Fibroblast of lung (primary cell): ENCODE data around the gene AMBP. TPM values are rescaled to one million over a fixed set of nuclear protein-coding genes. Genes with fewer than 3 reads are reported as not detected.

Experiments
- DNase-seq, 2 donors: peaks; one replicate each; pipeline versions ENCODE4 v3.0.0 to v3.0.0-alpha.2; 2010; ENCODE audit warnings: low read depth in 2 of 2
- H2AFZ ChIP-seq: 2 replicates; pipeline ENCODE4 v1.5.1; 2012; ENCODE audit warnings: low read length, control low read depth, inconsistent platforms
- H3K27ac ChIP-seq: 2 replicates; pipeline ENCODE4 v1.5.1; 2011; ENCODE audit warnings: low read length, control low read depth; ENCODE audit not compliant: insufficient read depth
- H3K27me3 ChIP-seq: 2 replicates; pipeline ENCODE4 v1.5.1; 2011; ENCODE audit warnings: mild to moderate bottlenecking, low read length; ENCODE audit not compliant: control insufficient read depth, insufficient read depth
- H3K36me3 ChIP-seq: 2 replicates; pipeline ENCODE4 v1.5.1; 2011; ENCODE audit warnings: low read length; ENCODE audit not compliant: control insufficient read depth, insufficient read depth
- H3K4me1 ChIP-seq: 2 replicates; pipeline ENCODE4 v1.5.1; 2011; ENCODE audit warnings: low read length; ENCODE audit not compliant: control insufficient read depth, insufficient read depth; ENCODE audit errors: extremely low read depth
- H3K4me2 ChIP-seq: 2 replicates; pipeline ENCODE4 v1.5.1; 2011; ENCODE audit warnings: low read length, control low read depth; ENCODE audit not compliant: insufficient read depth; ENCODE audit errors: extremely low read depth
- H3K4me3 ChIP-seq, 4 experiments: fragments of 200-600 bp in 1 of 4; sonication (generic) in 1 of 4; replicated peaks in 1 of 4; 2 replicates each; pipeline ENCODE4 v1.5.1; 2011 to 2016; ENCODE audit warnings: low read length in 4 of 4, low read depth in 3 of 4, mild to moderate bottlenecking in 3 of 4, control low read depth in 2 of 4, inconsistent platforms in 1 of 4, mixed read lengths in 1 of 4; ENCODE audit not compliant: insufficient read depth in 1 of 4; ENCODE audit errors: control extremely low read depth in 1 of 4
- H3K79me2 ChIP-seq: 2 replicates; pipeline ENCODE4 v1.5.1; 2012; ENCODE audit warnings: mild to moderate bottlenecking, low read length, inconsistent platforms; ENCODE audit not compliant: control insufficient read depth, insufficient read depth
- H3K9ac ChIP-seq: 2 replicates; pipeline ENCODE4 v1.5.1; 2011; ENCODE audit warnings: mild to moderate bottlenecking, low read length, control low read depth; ENCODE audit not compliant: insufficient read depth
- H3K9me3 ChIP-seq: 2 replicates; pipeline ENCODE4 v1.5.1; 2012; ENCODE audit warnings: low read depth, low read length; ENCODE audit not compliant: control insufficient read depth, insufficient read depth
- H4K20me1 ChIP-seq: 2 replicates; pipeline ENCODE4 v1.5.1; 2011; ENCODE audit warnings: low read length; ENCODE audit not compliant: control insufficient read depth, insufficient read depth; ENCODE audit errors: extremely low read depth
- EZH2 ChIP-seq: IDR thresholded peaks from 2 replicates; pipeline ENCODE4 v1.5.1; 2012; ENCODE audit warnings: low read length, control low read depth, mild to moderate bottlenecking; ENCODE audit errors: missing control alignments
- polyA plus RNA-seq, 2 donors: library from polyadenylated mRNA; depleted of rRNA in 1 of 2; stranded (reverse) in 1 of 2; unstranded in 1 of 2; fragments of >200 nt; gene quantifications; 2 replicates each; pipeline ENCODE4 v1.2.1, GENCODE V29; 2011 to 2012; ENCODE audit warnings: missing spikeins in 1 of 2
- total RNA-seq: library from RNA; depleted of rRNA; stranded (reverse); fragments of >200 nt; gene quantifications from 2 replicates; pipeline ENCODE4 v1.2.1, GENCODE V29; 2014
- TF ChIP-seq, protein P1 (sequence below), 2 donors: IDR thresholded peaks in 1 of 2; conservative IDR thresholded peaks in 1 of 2; 1 replicate in 1 of 2; 2 replicates in 1 of 2; pipeline ENCODE4 v1.5.1; 2011 to 2012; ENCODE audit warnings: low read length in 2 of 2, control low read depth in 1 of 2, inconsistent platforms in 1 of 2, low read depth in 1 of 2, mild to moderate bottlenecking in 1 of 2

The AMBP gene
- total and polyA plus RNA-seq, 2 donors (not counting 1 experiment from before 2014, with no cell fraction given): 0.07 to 0.17 TPM

DNA sequence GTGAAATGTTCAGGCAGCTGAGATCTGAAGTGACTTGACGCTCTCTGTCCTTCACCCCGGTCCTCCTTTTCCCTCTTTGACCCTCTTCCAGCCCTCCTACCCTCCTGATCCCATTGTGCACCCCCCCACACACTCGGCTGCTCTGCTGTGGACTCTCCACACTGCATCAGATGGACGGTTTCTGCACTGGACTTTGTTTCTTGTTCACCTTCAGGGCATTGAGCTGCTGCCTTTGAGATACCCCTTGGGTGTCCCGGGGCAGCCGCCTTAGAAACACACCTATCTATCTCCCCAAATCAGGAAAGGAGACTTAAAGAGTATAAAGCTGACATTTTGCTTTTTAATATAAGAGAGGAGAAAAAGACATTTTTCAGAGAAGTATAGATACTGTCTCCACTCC lies 27.5 kb downstream of the AMBP start:
- H3K4me1 ChIP-seq: no peaks in the 10 kb centered on the region
- no peak overlapping the region for H2AFZ ChIP-seq
- DNase-seq: no peak
- no peaks in the 10 kb centered on the region for H3K9me3 ChIP-seq
- H3K27me3 ChIP-seq: no peaks in the 10 kb centered on the region
- no peak overlapping the region for H3K4me2 ChIP-seq
- H3K9ac ChIP-seq: no peak overlapping the region
- H4K20me1 ChIP-seq: no peaks in the 10 kb centered on the region
- TF ChIP-seq, protein P1, sequence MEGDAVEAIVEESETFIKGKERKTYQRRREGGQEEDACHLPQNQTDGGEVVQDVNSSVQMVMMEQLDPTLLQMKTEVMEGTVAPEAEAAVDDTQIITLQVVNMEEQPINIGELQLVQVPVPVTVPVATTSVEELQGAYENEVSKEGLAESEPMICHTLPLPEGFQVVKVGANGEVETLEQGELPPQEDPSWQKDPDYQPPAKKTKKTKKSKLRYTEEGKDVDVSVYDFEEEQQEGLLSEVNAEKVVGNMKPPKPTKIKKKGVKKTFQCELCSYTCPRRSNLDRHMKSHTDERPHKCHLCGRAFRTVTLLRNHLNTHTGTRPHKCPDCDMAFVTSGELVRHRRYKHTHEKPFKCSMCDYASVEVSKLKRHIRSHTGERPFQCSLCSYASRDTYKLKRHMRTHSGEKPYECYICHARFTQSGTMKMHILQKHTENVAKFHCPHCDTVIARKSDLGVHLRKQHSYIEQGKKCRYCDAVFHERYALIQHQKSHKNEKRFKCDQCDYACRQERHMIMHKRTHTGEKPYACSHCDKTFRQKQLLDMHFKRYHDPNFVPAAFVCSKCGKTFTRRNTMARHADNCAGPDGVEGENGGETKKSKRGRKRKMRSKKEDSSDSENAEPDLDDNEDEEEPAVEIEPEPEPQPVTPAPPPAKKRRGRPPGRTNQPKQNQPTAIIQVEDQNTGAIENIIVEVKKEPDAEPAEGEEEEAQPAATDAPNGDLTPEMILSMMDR (conservative IDR thresholded peaks at IDR 0.05 in 1 of 2, IDR thresholded peaks at IDR 0.05 in 1 of 2; ENCODE audit: low read depth in 1 of 2, low read length in 2 of 2): no peak
- no peak for TF ChIP-seq EZH2
- no peaks in the 10 kb centered on the region for H3K79me2 ChIP-seq
- peaks cover 25% of the 10 kb centered on the region for H3K36me3 ChIP-seq
- no peak overlapping the region for H3K27ac ChIP-seq
- no peak overlapping the region for H3K4me3 ChIP-seq

DNA sequence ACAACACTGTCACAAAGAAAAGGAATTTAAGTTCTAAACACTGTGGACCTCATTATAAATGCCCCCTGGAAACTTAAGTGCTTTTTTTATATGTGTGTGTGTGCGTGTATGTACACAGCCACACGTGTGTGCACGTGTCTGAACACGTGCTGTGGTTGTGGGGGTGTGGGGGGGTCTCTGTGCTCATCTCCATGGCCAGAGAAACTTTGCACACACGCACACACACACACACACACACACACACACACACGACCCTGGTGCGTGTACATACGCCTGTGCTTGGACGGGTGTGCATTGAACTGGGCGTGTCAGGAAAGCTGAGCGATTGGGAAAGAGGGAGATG lies 27.9 kb downstream of the AMBP start:
- H3K79me2 ChIP-seq: no peaks in the 10 kb centered on the region
- no peak overlapping the region for H3K9ac ChIP-seq
- no peaks in the 10 kb centered on the region for H3K9me3 ChIP-seq
- H3K4me1 ChIP-seq: no peaks in the 10 kb centered on the region
- DNase-seq: no peak
- H2AFZ ChIP-seq: no peak overlapping the region
- H3K27ac ChIP-seq: no peak overlapping the region
- TF ChIP-seq EZH2: no peak
- TF ChIP-seq, protein P1 (conservative IDR thresholded peaks at IDR 0.05 in 1 of 2, IDR thresholded peaks at IDR 0.05 in 1 of 2; ENCODE audit: low read depth in 1 of 2, low read length in 2 of 2): no peak
- no peaks in the 10 kb centered on the region for H4K20me1 ChIP-seq
- H3K4me3 ChIP-seq: no peak overlapping the region
- H3K36me3 ChIP-seq: peaks cover 25% of the 10 kb centered on the region
- no peaks in the 10 kb centered on the region for H3K27me3 ChIP-seq
- H3K4me2 ChIP-seq: no peak overlapping the region

DNA sequence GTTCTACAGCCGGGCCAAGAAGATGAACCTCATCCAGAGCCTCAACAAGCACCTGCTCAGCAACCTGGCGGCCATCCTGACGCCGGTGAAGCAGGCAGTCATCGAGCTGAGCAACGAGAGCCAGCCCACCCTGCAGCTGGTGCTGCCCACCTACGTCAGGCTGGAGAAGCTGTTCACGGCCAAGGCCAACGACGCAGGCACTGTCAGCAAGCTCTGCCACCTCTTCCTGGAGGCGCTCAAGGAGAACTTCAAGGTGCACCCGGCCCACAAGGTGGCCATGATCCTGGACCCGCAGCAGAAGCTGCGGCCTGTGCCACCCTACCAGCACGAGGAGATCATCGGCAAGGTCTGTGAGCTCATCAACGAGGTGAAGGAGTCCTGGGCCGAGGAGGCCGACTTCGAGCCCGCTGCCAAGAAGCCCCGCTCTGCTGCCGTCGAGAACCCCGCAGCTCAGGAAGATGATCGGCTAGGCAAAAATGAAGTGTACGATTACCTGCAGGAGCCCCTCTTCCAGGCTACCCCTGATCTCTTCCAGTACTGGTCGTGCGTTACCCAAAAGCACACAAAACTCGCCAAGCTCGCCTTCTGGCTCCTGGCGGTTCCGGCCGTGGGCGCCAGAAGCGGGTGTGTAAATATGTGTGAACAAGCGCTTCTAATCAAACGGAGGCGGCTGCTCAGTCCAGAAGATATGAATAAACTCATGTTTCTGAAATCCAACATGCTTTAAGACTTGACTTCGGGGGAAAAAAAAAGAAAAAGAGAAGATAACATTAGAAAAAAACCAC lies 28.5 kb downstream of the AMBP start:
- no peak for DNase-seq
- Histone ChIP-seq H3K79me2 (no peaks in the 10 kb centered on the region), H3K9me3 (no peaks in the 10 kb centered on the region), H3K27me3 (no peaks in the 10 kb centered on the region), H3K27ac (no peak overlapping the region), H3K36me3 (peaks cover 25% of the 10 kb centered on the region), H3K4me1 (no peaks in the 10 kb centered on the region), H4K20me1 (no peaks in the 10 kb centered on the region), H3K4me2 (no peak overlapping the region), H2AFZ (no peak overlapping the region), H3K9ac (no peak overlapping the region), H3K4me3 (no peak overlapping the region)
- TF ChIP-seq EZH2: no peak
- TF ChIP-seq, protein P1 (conservative IDR thresholded peaks at IDR 0.05 in 1 of 2, IDR thresholded peaks at IDR 0.05 in 1 of 2; ENCODE audit: low read depth in 1 of 2, low read length in 2 of 2): no peak
